WERI-Rb-1 (cell line): ENCODE results near the gene OOSP3.
"Not testable (repeated sequence)": the region's sequence is repeated elsewhere in the genome, so short reads cannot be mapped to it uniquely, and the experiment has no call there.

Experiments used
- DNase-seq: peaks from one replicate; pipeline ENCODE4 v3.0.0-alpha.2; 2020
- H3K27ac ChIP-seq: fragments of 250-450 bp; sonication (Bioruptor Pico); 2 replicates; pipeline ENCODE4 v1.5.1; 2020; ENCODE audit warnings: mild to moderate bottlenecking, moderate library complexity
- H3K27me3 ChIP-seq: fragments of 250-450 bp; sonication (Bioruptor Pico); 2 replicates; pipeline ENCODE4 v1.5.1; 2021; ENCODE audit warnings: mild to moderate bottlenecking, low read depth, moderate library complexity; ENCODE audit not compliant: insufficient read depth, severe bottlenecking
- H3K36me3 ChIP-seq: fragments of 250-450 bp; sonication (Bioruptor Pico); 2 replicates; pipeline ENCODE4 v1.5.1; 2020; ENCODE audit warnings: mild to moderate bottlenecking, moderate library complexity
- H3K4me3 ChIP-seq: 2 replicates; pipeline ENCODE4 v1.5.1; 2011; ENCODE audit warnings: low read depth, mild to moderate bottlenecking, control low read depth, low read length
- H3K9me3 ChIP-seq: fragments of 250-450 bp; sonication (Bioruptor Pico); 2 replicates; pipeline ENCODE4 v1.5.1; 2021; ENCODE audit warnings: mild to moderate bottlenecking, moderate library complexity; ENCODE audit not compliant: severe bottlenecking
- TF ChIP-seq, protein P1 (sequence below): IDR thresholded peaks from 2 replicates; pipeline ENCODE4 v1.5.1; 2011; ENCODE audit warnings: low read depth, mild to moderate bottlenecking, control low read depth, inconsistent platforms, low read length

Gene OOSP3

DNA sequence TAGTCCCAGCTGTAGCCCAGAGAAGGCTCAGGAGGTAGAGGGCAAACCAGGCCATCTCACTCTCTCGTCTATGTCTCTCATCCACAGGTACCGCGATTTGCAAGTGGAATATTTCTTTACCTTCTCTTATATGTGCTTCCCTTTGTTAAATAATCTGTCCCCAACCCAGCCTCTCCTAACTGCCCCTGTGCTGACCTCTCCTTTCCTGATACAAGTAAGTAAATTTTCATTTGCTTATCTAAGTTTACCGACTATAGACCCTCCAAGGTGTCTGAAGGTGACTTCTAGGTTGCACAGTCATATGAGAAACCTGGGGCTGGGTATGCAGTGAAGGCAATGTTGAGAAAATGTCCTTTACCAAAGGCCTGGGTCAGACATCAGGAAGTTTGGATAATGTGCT lies 33.2 kb upstream of the OOSP3 start, which contains the start of gene CBLIF:
CBLIF (minus strand) TSS at position 101 of the 400 bp plus-strand sequence; CDS start at position 55, 46 bp downstream.
- Histone ChIP-seq H3K9me3 (no peaks in the 10 kb centered on the region), H3K4me3 (no peak within 1 kb of the TSS), H3K27me3 (no peaks in the 10 kb centered on the region), H3K36me3 (no peaks in the 10 kb centered on the region), H3K27ac (no peak within 1 kb of the TSS)
- DNase-seq, result no peak
- TF ChIP-seq, protein P1, sequence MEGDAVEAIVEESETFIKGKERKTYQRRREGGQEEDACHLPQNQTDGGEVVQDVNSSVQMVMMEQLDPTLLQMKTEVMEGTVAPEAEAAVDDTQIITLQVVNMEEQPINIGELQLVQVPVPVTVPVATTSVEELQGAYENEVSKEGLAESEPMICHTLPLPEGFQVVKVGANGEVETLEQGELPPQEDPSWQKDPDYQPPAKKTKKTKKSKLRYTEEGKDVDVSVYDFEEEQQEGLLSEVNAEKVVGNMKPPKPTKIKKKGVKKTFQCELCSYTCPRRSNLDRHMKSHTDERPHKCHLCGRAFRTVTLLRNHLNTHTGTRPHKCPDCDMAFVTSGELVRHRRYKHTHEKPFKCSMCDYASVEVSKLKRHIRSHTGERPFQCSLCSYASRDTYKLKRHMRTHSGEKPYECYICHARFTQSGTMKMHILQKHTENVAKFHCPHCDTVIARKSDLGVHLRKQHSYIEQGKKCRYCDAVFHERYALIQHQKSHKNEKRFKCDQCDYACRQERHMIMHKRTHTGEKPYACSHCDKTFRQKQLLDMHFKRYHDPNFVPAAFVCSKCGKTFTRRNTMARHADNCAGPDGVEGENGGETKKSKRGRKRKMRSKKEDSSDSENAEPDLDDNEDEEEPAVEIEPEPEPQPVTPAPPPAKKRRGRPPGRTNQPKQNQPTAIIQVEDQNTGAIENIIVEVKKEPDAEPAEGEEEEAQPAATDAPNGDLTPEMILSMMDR, result no peak

DNA sequence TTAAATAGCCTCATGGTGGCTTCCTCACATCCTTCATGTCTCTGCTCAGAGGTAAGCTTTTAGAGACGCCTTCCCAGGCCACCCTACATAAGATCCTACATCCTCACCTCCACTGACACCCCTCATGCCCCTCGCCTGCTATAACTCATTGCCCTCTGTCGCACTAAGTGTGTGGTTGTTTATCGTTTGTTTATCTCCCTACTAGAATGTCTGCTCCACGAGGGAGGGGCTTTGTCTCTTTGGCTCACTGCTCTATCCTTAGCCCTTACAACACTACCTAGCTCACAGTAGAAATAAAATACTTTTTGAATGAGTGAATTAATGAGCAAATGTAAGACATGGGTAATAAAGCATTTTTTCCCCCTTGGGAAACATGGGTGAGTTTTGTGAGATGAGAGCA lies 32.0 kb upstream of the OOSP3 start:
- Histone ChIP-seq H3K9me3 (no peaks in the 10 kb centered on the region), H3K36me3 (no peaks in the 10 kb centered on the region), H3K4me3 (no peak overlapping the region), H3K27me3 (no peaks in the 10 kb centered on the region), H3K27ac (no peak overlapping the region)
- no peak for DNase-seq
- TF ChIP-seq, protein P1, result no peak

DNA sequence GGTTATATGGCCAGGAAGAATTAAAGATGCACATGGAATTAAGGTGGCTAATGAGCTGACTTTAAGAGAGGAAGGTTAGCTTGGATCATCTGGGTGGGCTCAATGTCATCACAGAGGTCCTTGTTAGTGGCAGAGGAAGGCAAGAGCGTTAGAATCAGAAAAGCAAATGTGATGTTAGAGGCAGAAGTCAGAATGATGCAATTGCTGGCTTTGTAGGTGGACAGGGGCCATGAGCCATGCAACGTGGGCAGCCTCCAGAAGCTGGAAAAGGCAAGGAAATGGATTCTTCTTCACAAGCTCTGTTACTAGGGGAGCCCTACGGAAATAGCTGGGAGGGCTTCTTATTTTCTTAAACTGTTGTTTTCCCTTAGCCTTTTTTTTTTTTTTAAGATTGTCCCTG lies 31.0 kb upstream of the OOSP3 start:
- TF ChIP-seq, protein P1, result no peak
- Histone ChIP-seq H3K27ac (no peak overlapping the region), H3K27me3 (no peaks in the 10 kb centered on the region), H3K9me3 (no peaks in the 10 kb centered on the region), H3K4me3 (no peak overlapping the region), H3K36me3 (no peaks in the 10 kb centered on the region)
- DNase-seq, result no peak

DNA sequence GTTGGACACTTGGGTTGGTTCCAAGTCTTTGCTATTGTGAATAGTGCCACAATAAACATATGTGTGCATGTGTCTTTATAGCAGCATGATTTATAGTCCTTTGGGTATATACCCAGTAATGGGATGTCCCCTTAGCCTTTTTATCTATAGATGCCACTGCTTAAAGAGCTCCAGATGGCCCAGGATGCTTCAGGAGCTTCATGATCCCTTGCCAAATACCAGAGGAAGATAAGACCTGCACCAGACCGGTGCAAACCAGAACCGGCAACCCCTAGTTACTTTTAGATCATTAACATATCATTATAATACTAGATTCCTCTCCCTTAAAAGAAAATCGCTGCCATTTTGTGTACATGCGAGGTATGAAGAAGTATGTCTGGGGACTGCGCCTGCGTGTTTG lies 30.1 kb upstream of the OOSP3 start:
- H3K27me3 ChIP-seq, H3K27ac ChIP-seq, H3K9me3 ChIP-seq, H3K4me3 ChIP-seq, DNase-seq, H3K36me3 ChIP-seq: not testable (repeated sequence)

DNA sequence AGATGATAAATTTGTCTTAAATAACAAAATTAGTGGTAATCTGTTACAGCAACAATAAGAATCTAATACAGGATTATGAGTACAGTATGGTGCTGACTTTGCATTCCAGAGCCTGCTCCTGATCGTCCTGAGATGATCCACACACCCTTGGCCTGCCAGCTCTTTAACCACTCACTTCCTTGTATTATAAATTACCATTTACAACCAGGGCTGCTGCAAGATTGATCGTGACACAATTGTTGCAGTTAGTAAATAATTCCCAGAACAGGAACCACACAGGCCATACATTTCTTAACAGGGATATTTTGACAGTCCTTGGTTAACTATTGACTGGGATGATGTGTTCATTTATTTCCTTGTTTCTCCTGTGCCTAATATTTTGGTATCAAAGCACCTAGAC lies 29.5 kb upstream of the OOSP3 start:
- H3K9me3 ChIP-seq, result no peaks in the 10 kb centered on the region
- no peaks in the 10 kb centered on the region for H3K36me3 ChIP-seq
- TF ChIP-seq, protein P1, result no peak
- DNase-seq, result no peak
- H3K27ac ChIP-seq, result no peak overlapping the region
- no peaks in the 10 kb centered on the region for H3K27me3 ChIP-seq
- H3K4me3 ChIP-seq, result no peak overlapping the region

DNA sequence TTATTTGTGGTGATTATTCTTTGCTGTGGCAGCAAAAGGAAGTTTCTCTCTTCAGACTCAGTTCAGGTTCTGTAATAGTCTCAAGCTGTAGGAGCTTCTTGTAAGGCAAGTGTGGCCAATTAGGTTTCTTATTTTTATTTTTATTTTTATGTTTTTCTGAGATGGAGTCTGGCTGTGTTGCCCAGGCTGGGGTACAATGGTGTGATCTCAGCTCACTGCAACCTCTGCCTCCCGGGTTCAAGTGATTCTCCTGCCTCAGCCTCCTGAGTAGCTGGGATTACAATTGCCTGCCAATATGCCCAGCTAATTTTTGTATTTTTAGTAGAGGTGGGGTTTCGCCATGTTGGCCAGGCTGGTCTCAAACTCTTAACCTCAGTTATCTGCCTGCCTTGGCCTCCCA lies 29.0 kb upstream of the OOSP3 start:
- not testable (repeated sequence) for H3K36me3 ChIP-seq, H3K9me3 ChIP-seq, H3K27me3 ChIP-seq, DNase-seq, H3K4me3 ChIP-seq, H3K27ac ChIP-seq

DNA sequence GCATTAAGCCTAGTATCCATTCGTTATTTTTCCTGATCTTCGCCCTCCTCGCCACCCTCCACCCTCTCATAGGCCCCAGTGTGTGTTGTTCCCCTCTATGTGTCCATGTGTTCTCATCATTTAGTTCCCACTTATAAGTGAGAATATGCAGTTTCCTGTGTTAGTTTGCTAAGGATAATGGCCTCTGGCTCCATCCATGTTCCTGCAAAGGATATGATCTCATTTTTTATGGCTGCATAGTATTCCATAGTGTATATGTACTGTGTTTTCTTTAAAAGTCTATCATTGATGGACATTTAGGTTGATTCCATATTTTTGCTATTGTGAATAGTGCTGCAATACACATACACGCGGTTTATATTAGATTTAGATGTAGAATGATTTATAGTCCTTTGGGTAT lies 27.2 kb upstream of the OOSP3 start:
- DNase-seq, H3K36me3 ChIP-seq, H3K27ac ChIP-seq, H3K4me3 ChIP-seq, H3K9me3 ChIP-seq, H3K27me3 ChIP-seq: not testable (repeated sequence)
